Measurements from ENCODE around the gene IFITM5.

The IFITM5 gene

DNA sequence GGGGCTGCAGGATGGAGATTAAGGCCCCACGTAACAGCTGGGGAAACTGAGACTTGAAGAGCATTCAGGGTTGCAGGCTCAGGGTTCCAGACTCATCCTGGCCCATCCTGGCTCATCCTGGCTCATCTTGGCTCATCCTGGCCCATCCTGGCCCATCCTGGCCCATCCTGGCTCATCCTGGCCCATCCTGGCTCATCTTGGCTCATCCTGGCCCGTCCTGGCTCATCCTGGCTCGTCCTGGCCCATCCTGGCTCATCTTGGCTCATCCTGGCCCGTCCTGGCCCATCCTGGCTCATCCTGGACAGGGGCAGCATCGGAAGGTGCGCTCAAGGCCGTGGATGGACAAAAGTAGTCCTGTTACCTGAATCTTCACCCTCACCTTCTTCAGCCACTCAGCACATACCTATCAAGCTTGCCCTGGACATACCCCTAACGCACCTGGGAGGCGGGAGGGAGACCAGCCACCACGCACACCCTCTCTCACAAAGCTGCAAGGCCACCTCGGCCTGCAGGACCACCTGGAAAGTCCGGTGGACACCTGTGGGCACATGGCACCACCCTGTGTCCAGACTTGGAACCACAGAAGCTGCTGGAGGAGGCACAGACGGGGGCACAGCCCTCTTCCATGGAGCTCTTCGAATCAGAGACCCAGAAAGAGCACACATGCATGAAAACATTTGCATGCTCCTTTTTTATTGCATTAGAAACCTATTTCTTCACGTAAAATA, 41.4 kb downstream of the IFITM5 start:
- no peak for DNase-seq

DNA sequence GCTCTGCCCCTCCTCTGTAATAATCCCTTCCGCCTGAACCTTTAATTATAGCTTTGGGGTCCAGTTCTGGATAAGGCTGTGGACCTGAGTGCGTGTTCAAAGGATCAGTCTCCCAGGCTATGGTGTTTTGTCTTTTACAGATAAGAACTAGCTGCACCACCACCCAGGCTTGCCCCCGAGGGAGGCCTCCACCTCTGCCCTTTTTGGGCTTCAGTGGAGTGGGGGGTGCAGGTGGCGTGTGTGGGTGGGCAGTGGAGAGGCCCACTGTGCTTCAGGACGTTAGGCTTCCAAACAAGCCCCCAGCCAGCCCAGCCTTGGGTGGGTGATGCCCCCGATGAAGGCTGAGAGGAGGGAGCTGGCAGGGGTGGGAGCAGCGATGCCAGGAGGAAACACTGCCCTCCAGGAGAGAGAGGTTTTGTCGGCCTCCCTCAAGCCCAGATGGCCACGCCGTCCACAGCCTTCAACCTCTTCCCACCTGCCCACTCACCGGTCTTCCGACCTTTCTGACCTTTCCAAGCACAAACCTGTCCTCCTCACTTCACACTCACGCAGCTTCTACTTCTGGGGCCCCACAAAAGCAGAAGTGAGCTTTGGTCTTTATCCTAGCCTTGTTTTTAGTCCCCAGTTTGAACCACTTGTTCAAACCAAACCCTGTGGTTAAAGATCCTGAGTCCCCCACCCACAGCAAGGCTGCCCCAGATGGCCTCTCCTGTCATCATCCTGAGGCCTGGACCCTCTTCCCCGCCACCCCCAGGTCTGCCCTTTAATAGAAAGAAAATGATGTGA, 42.2 kb downstream of the IFITM5 start:
- DNase-seq: no peak

DNA sequence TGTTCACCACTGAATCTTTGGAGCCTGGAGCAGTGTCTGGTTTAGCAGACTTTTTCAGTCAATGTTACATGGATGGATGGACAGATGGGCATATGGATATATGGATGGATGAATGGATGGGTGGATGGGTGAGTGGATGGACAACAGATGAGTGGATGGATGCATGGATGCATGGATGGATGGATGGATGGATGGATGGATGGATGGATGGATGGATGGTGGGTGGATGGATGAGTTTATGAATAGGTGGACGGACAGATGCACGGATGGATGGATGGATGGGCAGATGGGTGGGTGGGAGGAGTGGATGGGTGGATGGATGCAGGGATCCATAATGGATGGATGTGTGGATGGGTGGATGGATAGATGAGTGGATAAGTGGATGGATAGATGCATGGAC, 43.5 kb downstream of the IFITM5 start:
- DNase-seq: no peak

DNA sequence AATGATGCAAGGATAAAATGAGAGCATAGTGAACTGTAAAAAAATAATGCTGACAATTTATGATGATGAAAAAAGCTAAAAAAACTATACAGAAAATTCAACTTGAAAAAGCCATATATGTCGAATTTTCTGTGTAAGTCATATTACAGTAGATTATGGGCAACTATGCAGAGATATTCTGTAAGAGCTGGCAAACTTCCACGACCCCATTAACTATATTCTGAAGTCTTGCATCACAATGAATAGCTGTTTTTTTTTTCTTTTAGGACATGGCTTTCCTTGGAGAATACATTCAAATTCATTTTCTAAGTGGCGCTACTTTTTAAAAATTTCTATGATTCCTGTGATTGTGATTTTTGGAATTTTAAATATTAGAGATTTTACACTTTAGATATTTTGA, 44.1 kb downstream of the IFITM5 start:
- no peak for DNase-seq

DNA sequence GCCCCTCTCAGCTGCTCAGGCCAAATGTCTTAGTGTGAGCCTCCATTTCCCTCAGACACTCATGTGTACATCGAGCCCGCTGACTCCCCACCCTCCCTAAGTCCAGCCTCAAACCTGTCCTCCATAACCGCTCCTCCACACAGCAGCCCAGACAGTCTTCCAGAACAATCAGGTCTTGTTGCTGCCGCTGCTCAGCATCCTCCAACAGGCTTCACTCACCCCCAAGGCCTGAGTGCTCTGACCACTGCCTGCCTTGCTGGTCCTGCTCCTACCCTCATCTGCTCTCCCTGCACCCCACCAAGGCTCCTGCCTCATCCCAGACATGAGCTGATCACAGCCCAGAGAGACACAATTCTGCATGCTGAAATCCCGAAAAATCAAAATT, 45.4 kb downstream of the IFITM5 start:
- DNase-seq: no peak

DNA sequence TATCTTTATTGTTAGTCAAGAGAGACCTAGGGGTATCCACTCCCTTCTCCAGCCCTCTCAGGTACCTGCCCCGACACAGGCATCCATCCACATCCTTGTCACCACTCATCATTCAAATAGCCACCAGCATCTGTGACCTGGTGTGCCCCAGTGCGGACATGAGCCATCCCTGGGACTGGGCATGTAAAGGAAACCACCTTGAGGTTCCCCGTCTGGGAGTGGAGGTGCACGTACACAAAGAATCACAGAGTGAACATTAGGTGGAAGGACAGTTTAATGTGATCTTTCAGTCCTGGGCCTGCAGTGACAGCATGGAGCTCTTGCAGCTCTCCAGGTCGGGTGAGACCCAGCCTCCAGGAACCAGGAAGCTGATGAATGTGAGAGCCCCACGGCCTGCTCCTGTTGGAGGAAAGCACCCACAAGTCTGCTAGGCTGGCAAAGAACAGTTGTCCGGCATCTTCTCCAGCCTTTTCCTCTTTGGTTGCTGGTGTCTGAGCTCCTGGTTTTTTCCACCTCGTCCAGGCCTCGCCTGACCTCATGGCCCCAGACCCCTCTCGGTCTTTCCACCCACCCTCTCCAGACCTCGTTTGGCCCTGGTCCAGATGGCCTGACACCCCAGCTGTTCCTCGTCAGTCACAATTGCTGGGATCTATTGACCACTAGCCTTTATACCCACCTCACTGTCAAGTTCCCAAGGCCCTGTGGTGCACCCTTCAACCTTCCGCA, 46.0 kb downstream of the IFITM5 start:
- DNase-seq: no peak

DNA sequence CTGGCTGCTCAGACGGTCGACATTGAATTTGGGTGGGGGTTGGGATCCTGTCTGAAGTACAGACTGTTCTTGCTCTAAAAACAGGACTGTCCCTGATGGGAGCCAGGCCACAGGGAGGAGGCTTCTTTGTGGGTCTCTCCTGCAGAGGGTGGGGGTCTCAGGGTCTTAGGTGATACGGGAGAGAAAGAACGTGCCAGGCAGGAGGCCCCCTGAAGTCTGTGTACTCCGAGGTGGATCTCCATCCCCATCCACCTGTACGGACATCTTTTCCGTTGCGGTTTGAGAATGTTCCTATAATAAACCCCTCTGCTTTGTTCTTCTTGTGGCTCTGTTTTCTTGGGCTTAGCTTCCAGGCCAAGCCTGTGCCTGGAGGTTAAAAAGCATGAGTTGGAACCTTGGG, 46.7 kb downstream of the IFITM5 start:
- no peak for DNase-seq

DNA sequence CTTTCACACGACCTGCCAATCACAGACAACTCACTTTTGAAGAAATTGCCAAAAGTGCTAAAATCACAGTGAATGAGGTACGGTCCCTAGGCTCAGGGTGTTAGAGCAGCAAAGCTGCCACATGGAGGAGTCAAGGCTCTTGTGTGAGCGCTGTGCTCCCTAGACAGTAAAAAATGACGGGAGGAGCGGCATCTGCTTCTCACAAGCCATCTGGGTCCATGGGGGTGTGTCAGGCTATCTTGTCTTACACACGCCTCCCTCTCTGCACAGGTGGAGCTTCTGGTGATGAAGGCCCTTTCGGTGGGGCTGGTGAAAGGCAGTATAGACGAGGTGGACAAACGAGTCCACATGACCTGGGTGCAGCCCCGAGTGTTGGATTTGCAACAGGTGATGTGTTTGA, 47.8 kb downstream of the IFITM5 start:
- no peak for DNase-seq

DNA sequence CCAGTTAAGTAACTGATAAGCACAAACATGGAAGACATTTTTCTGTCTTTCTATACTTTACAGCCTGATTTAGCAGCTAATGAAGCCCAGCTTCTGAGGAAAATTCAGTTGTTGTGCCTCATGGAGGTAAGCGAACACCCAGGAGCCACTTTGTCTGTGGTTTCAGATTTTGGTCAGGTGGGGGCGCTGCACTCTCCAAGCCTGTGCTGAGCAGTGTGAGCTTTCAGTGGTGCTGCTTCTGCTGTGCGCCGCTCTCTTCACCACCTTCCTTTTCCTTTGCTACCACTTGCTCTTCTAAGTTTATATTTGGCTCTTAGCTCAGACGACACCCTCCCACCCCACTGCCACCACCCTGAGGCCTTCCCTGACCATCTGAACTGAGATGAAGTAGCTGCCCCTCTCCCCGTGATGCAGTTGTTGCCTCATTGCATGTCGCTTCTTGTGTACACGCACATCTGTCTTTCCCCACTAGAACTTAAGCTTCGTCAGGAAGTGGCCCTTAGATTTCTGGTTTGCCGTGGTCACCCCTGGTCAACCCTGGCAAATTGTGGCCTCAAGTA, 48.5 kb downstream of the IFITM5 start:
- DNase-seq: no peak

DNA sequence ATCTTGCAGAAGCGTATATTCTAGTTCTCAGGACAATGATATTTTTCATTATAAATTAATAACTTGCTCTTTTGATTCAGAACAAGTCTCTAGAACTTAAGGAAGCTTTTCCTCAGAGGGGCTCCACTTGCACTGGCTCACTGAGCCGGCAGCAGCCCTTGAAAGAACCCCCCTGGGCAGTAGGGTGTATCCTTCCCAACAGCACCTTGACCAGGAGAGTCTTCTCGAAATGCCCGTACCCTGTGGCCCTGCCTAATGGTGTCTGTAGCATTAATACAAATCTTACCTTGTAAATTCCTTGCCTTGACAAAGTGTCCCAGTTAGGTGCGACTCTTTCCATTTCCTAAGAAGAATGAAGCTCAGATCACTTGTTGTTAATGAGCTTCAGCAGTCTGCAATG, 49.1 kb downstream of the IFITM5 start:
- DNase-seq: no peak

DNA sequence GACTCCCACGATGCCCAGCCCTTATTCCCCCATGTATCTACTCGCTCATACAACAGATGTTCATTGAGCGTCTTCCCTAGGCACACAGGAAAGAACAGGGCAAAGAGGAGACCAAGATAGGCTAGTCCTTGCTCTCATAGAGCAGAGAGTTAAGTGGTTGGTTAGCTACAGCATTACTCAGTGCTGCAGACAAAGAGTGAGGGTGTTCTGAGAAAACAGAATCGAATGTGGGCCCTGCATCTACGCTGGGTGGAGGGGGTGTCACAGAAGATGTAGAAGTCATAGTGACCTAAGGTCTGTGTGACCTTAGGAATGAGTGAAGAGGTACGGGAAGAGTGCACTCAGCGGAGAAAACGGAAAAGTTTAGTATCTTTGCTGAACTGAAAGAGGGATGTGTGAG, 50.3 kb downstream of the IFITM5 start:
- DNase-seq: no peak
